Measurements from ENCODE around the gene DYNC1LI1.

DYNC1LI1 gene

DNA sequence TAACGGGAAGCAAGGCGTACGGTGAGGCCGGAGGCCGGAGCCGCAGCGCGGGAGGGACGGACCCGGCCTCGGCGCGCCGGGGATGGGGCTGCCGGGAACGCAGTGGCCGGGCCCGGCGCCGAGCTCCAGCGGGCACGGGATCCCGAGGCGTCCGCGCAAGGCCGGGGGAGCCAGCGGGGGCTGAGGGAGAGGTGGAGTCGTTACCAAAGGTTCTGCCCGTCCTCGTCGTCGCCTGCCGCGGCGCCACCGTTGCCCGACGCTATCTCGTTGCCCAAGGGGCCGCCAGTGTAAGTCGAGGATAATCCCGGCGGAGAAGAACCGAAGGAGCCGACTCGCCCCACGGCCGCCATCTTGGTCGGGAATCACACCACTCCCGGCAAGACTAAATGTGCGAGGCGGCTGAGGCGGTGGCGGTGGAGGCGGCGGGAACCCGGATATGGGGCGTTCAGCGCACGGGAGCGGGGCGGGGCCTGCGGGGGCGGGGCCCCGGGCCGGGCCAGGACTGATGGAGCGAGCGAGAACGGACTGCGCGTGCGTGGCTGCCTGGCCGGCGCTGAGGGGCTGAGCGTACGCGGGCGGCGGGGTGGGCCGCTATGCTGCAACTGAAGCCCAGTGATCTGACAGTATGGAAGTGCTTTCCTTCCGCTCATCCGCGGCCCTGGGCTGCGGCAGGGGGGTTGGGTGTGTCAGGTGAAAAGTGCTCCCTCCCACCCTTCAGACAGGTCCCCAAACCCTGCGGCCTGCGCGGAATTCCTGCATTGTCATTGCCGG is at the start of gene DYNC1LI1:
TSS of gene DYNC1LI1 (minus strand) at position 438 of the 771 bp plus-strand sequence. CDS start at position 350, 88 bp downstream.
- H3K9ac ChIP-seq (ENCODE audit: low read length) = peak within 1 kb of the TSS; percentile 92
- no peaks in the 10 kb centered on the region for H3K9me3 ChIP-seq (ENCODE audit: low read length)
- H3K36me3 ChIP-seq (ENCODE audit: insufficient read depth, low read length) = no peaks in the 10 kb centered on the region
- H3K4me1 ChIP-seq (ENCODE audit: insufficient read depth, low read length) = peaks cover 11% of the 10 kb centered on the region
- H3K27me3 ChIP-seq (ENCODE audit: control insufficient read depth in 1 of 2, insufficient read depth in 2 of 2, low read length in 2 of 2) = no peaks in the 10 kb centered on the region
- peak within 1 kb of the TSS; percentile 95 for H3K27ac ChIP-seq (ENCODE audit: low read depth, low read length)
- peak within 1 kb of the TSS; percentile 91 to 94 for H3K4me3 ChIP-seq (ENCODE audit: low read depth in 1 of 2, low read length in 2 of 2)

- Histone ChIP-seq H3K27ac (ENCODE audit: low read depth, low read length) (no peak overlapping the region), H3K9me3 (ENCODE audit: low read length) (peaks cover 4% of the 10 kb centered on the region), H3K36me3 (ENCODE audit: insufficient read depth, low read length) (no peaks in the 10 kb centered on the region), H3K9ac (ENCODE audit: low read length) (no peak overlapping the region), H3K27me3 (ENCODE audit: control insufficient read depth in 1 of 2, insufficient read depth in 2 of 2, low read length in 2 of 2) (no peaks in the 10 kb centered on the region), H3K4me3 (ENCODE audit: low read depth in 1 of 2, low read length in 2 of 2) (no peak overlapping the region), H3K4me1 (ENCODE audit: insufficient read depth, low read length) (no peaks in the 10 kb centered on the region)
Measured at GRCh38 chr3:32619395-32619794, 48.7 kb upstream of the DYNC1LI1 start.

DNA sequence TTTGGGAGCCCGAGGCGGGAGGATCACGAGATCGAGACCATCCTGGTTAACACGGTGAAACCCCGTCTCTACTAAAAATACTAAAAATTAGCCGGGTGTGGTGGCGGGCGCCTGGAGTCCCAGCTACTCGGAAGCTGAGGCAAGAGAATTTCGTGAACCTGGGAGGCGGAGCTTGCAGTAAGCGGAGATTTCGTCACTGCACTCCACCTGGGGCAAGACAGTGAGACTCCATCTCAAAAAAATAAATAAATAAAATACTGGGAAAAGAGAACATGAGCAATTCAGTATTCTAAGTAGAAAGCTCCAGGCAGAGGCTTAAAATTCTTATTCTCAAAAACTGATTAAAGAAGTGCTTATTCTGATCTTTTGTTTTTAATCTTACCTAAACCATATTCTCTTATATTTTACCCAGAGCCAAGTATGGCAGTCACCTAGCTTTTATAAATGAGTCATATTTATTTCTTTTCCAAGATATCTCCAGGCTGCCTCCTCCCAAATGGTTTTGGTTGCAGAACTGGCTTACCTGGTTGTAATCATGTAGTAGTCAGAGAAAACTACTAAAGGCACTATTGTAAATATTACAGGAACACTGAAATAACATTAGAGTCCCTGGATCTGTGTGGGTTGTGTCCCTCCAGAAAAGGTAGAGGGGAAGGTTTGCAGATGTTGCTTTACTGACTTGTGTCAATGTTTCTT is 45.8 kb upstream of the DYNC1LI1 start:
- H3K27me3 ChIP-seq (ENCODE audit: control insufficient read depth in 1 of 2, insufficient read depth in 2 of 2, low read length in 2 of 2) = no peaks in the 10 kb centered on the region
- peaks cover 4% of the 10 kb centered on the region for H3K9me3 ChIP-seq (ENCODE audit: low read length)
- no peak overlapping the region for H3K4me3 ChIP-seq (ENCODE audit: low read depth in 1 of 2, low read length in 2 of 2)
- H3K9ac ChIP-seq (ENCODE audit: low read length) = no peak overlapping the region
- no peak overlapping the region for H3K27ac ChIP-seq (ENCODE audit: low read depth, low read length)
- H3K36me3 ChIP-seq (ENCODE audit: insufficient read depth, low read length) = no peaks in the 10 kb centered on the region
- no peaks in the 10 kb centered on the region for H3K4me1 ChIP-seq (ENCODE audit: insufficient read depth, low read length)

- Histone ChIP-seq H3K4me3 (ENCODE audit: low read depth in 1 of 2, low read length in 2 of 2) (no peak overlapping the region), H3K9me3 (ENCODE audit: low read length) (peaks cover 2% of the 10 kb centered on the region), H3K27ac (ENCODE audit: low read depth, low read length) (no peak overlapping the region), H3K36me3 (ENCODE audit: insufficient read depth, low read length) (no peaks in the 10 kb centered on the region), H3K9ac (ENCODE audit: low read length) (no peak overlapping the region), H3K27me3 (ENCODE audit: control insufficient read depth in 1 of 2, insufficient read depth in 2 of 2, low read length in 2 of 2) (no peaks in the 10 kb centered on the region), H3K4me1 (ENCODE audit: insufficient read depth, low read length) (no peaks in the 10 kb centered on the region)
Measured at GRCh38 chr3:32614956-32615355, 44.3 kb upstream of the DYNC1LI1 start.

GRCh38 chr3:32613183-32613582 is 42.5 kb upstream of the DYNC1LI1 start:
- no peaks in the 10 kb centered on the region for H3K9me3 ChIP-seq (ENCODE audit: low read length)
- H3K27me3 ChIP-seq (ENCODE audit: control insufficient read depth in 1 of 2, insufficient read depth in 2 of 2, low read length in 2 of 2) = no peaks in the 10 kb centered on the region
- H3K9ac ChIP-seq (ENCODE audit: low read length) = no peak overlapping the region
- H3K27ac ChIP-seq (ENCODE audit: low read depth, low read length) = no peak overlapping the region
- H3K4me1 ChIP-seq (ENCODE audit: insufficient read depth, low read length) = no peaks in the 10 kb centered on the region
- H3K36me3 ChIP-seq (ENCODE audit: insufficient read depth, low read length) = no peaks in the 10 kb centered on the region
- no peak overlapping the region for H3K4me3 ChIP-seq (ENCODE audit: low read depth in 1 of 2, low read length in 2 of 2)

- H3K27ac ChIP-seq (ENCODE audit: low read depth, low read length) = no peak overlapping the region
- no peaks in the 10 kb centered on the region for H3K36me3 ChIP-seq (ENCODE audit: insufficient read depth, low read length)
- H3K9ac ChIP-seq (ENCODE audit: low read length) = no peak overlapping the region
- H3K27me3 ChIP-seq (ENCODE audit: control insufficient read depth in 1 of 2, insufficient read depth in 2 of 2, low read length in 2 of 2) = no peaks in the 10 kb centered on the region
- H3K4me3 ChIP-seq (ENCODE audit: low read depth in 1 of 2, low read length in 2 of 2) = no peak overlapping the region
- no peaks in the 10 kb centered on the region for H3K4me1 ChIP-seq (ENCODE audit: insufficient read depth, low read length)
- no peaks in the 10 kb centered on the region for H3K9me3 ChIP-seq (ENCODE audit: low read length)
Measured at GRCh38 chr3:32612547-32612946, 41.9 kb upstream of the DYNC1LI1 start.

GRCh38 chr3:32607522-32607921 is 36.9 kb upstream of the DYNC1LI1 start:
- no peak overlapping the region for H3K9ac ChIP-seq (ENCODE audit: low read length)
- H3K27ac ChIP-seq (ENCODE audit: low read depth, low read length) = no peak overlapping the region
- H3K27me3 ChIP-seq (ENCODE audit: control insufficient read depth in 1 of 2, insufficient read depth in 2 of 2, low read length in 2 of 2) = no peaks in the 10 kb centered on the region
- no peaks in the 10 kb centered on the region for H3K36me3 ChIP-seq (ENCODE audit: insufficient read depth, low read length)
- H3K9me3 ChIP-seq (ENCODE audit: low read length) = no peaks in the 10 kb centered on the region
- no peak overlapping the region for H3K4me3 ChIP-seq (ENCODE audit: low read depth in 1 of 2, low read length in 2 of 2)
- H3K4me1 ChIP-seq (ENCODE audit: insufficient read depth, low read length) = no peaks in the 10 kb centered on the region

DNA sequence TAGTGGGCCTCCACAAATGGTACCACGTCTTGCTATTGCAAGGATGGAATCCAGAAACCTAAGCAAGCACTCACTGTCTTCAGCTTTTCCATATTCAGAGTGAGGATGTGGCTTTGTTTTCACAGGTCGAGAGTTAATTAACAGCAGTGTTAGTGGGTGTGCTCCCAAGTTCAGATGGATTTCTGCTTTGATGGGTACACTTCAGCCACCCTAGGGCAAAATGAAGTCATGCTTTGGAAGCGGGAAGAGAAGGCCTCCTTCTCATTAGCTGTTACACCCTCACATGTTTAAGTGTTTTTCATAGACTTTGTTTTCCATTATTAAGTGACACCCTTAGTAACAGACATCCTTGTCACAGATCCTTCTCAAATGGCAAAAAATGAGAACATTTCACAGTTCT is 36.3 kb upstream of the DYNC1LI1 start:
- Histone ChIP-seq H3K4me1 (ENCODE audit: insufficient read depth, low read length) (no peaks in the 10 kb centered on the region), H3K4me3 (ENCODE audit: low read depth in 1 of 2, low read length in 2 of 2) (no peak overlapping the region), H3K27ac (ENCODE audit: low read depth, low read length) (no peak overlapping the region), H3K36me3 (ENCODE audit: insufficient read depth, low read length) (no peaks in the 10 kb centered on the region), H3K9ac (ENCODE audit: low read length) (no peak overlapping the region), H3K27me3 (ENCODE audit: control insufficient read depth in 1 of 2, insufficient read depth in 2 of 2, low read length in 2 of 2) (no peaks in the 10 kb centered on the region), H3K9me3 (ENCODE audit: low read length) (no peaks in the 10 kb centered on the region)

DNA sequence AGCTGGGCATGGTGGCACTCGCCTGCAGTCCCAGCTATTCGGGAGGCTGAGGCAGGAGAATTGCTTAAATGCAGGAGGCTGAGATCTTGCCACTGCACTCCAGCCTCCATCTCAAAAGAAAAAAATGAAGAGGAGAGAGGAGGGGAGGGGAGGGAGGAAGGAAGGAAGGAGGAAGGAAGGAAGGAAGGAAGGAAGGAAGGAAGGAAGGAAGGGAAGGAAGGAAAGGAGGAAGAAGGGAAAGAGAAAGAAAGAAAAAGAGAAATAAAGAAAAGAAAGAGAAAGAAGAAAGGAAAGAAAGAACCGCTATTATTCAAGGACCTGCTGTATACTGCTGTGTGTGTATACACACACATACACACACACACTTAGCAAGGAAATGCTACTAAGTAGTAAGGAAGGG is 35.6 kb upstream of the DYNC1LI1 start:
- H3K9me3 ChIP-seq (ENCODE audit: low read length) = no peaks in the 10 kb centered on the region
- no peak overlapping the region for H3K4me3 ChIP-seq (ENCODE audit: low read depth in 1 of 2, low read length in 2 of 2)
- H3K27ac ChIP-seq (ENCODE audit: low read depth, low read length) = no peak overlapping the region
- H3K27me3 ChIP-seq (ENCODE audit: control insufficient read depth in 1 of 2, insufficient read depth in 2 of 2, low read length in 2 of 2) = no peaks in the 10 kb centered on the region
- H3K4me1 ChIP-seq (ENCODE audit: insufficient read depth, low read length) = no peaks in the 10 kb centered on the region
- no peaks in the 10 kb centered on the region for H3K36me3 ChIP-seq (ENCODE audit: insufficient read depth, low read length)
- no peak overlapping the region for H3K9ac ChIP-seq (ENCODE audit: low read length)

- Histone ChIP-seq H3K27ac (ENCODE audit: low read depth, low read length) (no peak overlapping the region), H3K9me3 (ENCODE audit: low read length) (no peaks in the 10 kb centered on the region), H3K4me1 (ENCODE audit: insufficient read depth, low read length) (no peaks in the 10 kb centered on the region), H3K27me3 (ENCODE audit: control insufficient read depth in 1 of 2, insufficient read depth in 2 of 2, low read length in 2 of 2) (no peaks in the 10 kb centered on the region), H3K9ac (ENCODE audit: low read length) (no peak overlapping the region), H3K4me3 (ENCODE audit: low read depth in 1 of 2, low read length in 2 of 2) (no peak overlapping the region), H3K36me3 (ENCODE audit: insufficient read depth, low read length) (no peaks in the 10 kb centered on the region)
Measured at GRCh38 chr3:32603064-32603463, 32.4 kb upstream of the DYNC1LI1 start.

GRCh38 chr3:32602206-32602605 is 31.5 kb upstream of the DYNC1LI1 start:
- Histone ChIP-seq H3K4me1 (ENCODE audit: insufficient read depth, low read length) (no peaks in the 10 kb centered on the region), H3K9me3 (ENCODE audit: low read length) (no peaks in the 10 kb centered on the region), H3K36me3 (ENCODE audit: insufficient read depth, low read length) (no peaks in the 10 kb centered on the region), H3K4me3 (ENCODE audit: low read depth in 1 of 2, low read length in 2 of 2) (no peak overlapping the region), H3K27me3 (ENCODE audit: control insufficient read depth in 1 of 2, insufficient read depth in 2 of 2, low read length in 2 of 2) (no peaks in the 10 kb centered on the region), H3K27ac (ENCODE audit: low read depth, low read length) (no peak overlapping the region), H3K9ac (ENCODE audit: low read length) (no peak overlapping the region)

- no peak overlapping the region for H3K9ac ChIP-seq (ENCODE audit: low read length)
- H3K4me3 ChIP-seq (ENCODE audit: low read depth in 1 of 2, low read length in 2 of 2) = no peak overlapping the region
- no peaks in the 10 kb centered on the region for H3K9me3 ChIP-seq (ENCODE audit: low read length)
- no peak overlapping the region for H3K27ac ChIP-seq (ENCODE audit: low read depth, low read length)
- H3K27me3 ChIP-seq (ENCODE audit: control insufficient read depth in 1 of 2, insufficient read depth in 2 of 2, low read length in 2 of 2) = no peaks in the 10 kb centered on the region
- H3K36me3 ChIP-seq (ENCODE audit: insufficient read depth, low read length) = no peaks in the 10 kb centered on the region
- H3K4me1 ChIP-seq (ENCODE audit: insufficient read depth, low read length) = no peaks in the 10 kb centered on the region
Measured at GRCh38 chr3:32601722-32602121, 31.1 kb upstream of the DYNC1LI1 start.
